ENCODE measurements around the gene MYT1.

MYT1 gene

GRCh38 chr20:64222291-64222735 is 58.1 kb downstream of the MYT1 start:
- ChIA-PET CTCF (interaction anchor here (0.7 kb wide), 2 partner anchors 102 to 407 kb away, joined by 3 to 4 read pairs; no protein-coding TSS in a partner anchor), POLR2A (ENCODE audit: low non-redundant PET) (interaction anchor here (0.7 kb wide), 1 partner anchor 1808 kb away, joined by 3 read pairs; no protein-coding TSS in a partner anchor)
- no peak for TF ChIP-seq CTCF (conservative IDR thresholded peaks at IDR 0.05; ENCODE audit: low read depth)
- H3K27ac ChIP-seq: peak overlapping the region; percentile 68
- peak; percentile 73 for DNase-seq (ENCODE audit: low spot score)

GRCh38 chr20:64222851-64223525 is 58.7 kb downstream of the MYT1 start:
- peak overlapping the region; percentile 68 for H3K27ac ChIP-seq
- DNase-seq (ENCODE audit: low spot score): no peak
- POLR2A ChIA-PET (ENCODE audit: low non-redundant PET): no interaction called here
- CTCF ChIA-PET: interaction anchor here (0.5 to 0.7 kb wide), 3 partner anchors 8 to 408 kb away, joined by 3 to 6 read pairs (median 4); no protein-coding TSS in a partner anchor
- no peak for TF ChIP-seq CTCF (conservative IDR thresholded peaks at IDR 0.05; ENCODE audit: low read depth)

GRCh38 chr20:64223526-64224067 is 59.3 kb downstream of the MYT1 start:
- H3K27ac ChIP-seq: no peak overlapping the region
- POLR2A ChIA-PET (ENCODE audit: low non-redundant PET): no interaction called here
- no peak for TF ChIP-seq CTCF (conservative IDR thresholded peaks at IDR 0.05; ENCODE audit: low read depth)
- CTCF ChIA-PET: no interaction called here
- DNase-seq (ENCODE audit: low spot score): no peak

GRCh38 chr20:64224351-64225170 is 60.3 kb downstream of the MYT1 start:
- H3K27ac ChIP-seq: peak overlapping the region; percentile 4; the same call in 1 of the 2 replicates
- DNase-seq (ENCODE audit: low spot score): peak; percentile 64
- no peak for TF ChIP-seq CTCF (conservative IDR thresholded peaks at IDR 0.05; ENCODE audit: low read depth)
- ChIA-PET CTCF (interaction anchor here (0.7 kb wide), 1 partner anchor 22 kb away, joined by 4 read pairs; no protein-coding TSS in a partner anchor), POLR2A (ENCODE audit: low non-redundant PET) (no interaction called here)

GRCh38 chr20:64225171-64225595 is 60.9 kb downstream of the MYT1 start:
- no peak overlapping the region for H3K27ac ChIP-seq
- ChIA-PET CTCF (interaction anchor here (0.7 kb wide), 1 partner anchor 23 kb away, joined by 4 read pairs; no protein-coding TSS in a partner anchor), POLR2A (ENCODE audit: low non-redundant PET) (no interaction called here)
- no peak for TF ChIP-seq CTCF (conservative IDR thresholded peaks at IDR 0.05; ENCODE audit: low read depth)
- no peak for DNase-seq (ENCODE audit: low spot score)

Measured in RWPE1 (cell line).